Astrocyte (in vitro differentiated cells and primary cell): ENCODE measurements around the gene FAM222A. TPM values are rescaled to one million over a fixed set of nuclear protein-coding genes. Genes with fewer than 3 reads are reported as not detected.
A peak's percentile ranks its signal among the peaks of the same experiment; 100 is the strongest.

Experiments used
- DNase-seq: peaks from one replicate; pipeline ENCODE4 v3.0.0-alpha.2; 2010; ENCODE audit warnings: low read depth
- FAIRE-seq: peaks from 2 replicates; lab custom pipeline; 2011; peaks lifted over from hg19 to GRCh38; lab: Jason Lieb, UNC
- H2AFZ ChIP-seq: 2 replicates; pipeline ENCODE4 v1.6.0; 2012; ENCODE audit warnings: low read depth, low read length, inconsistent platforms
- H3K27ac ChIP-seq: 2 replicates; pipeline ENCODE4 v1.5.1; 2011; ENCODE audit warnings: low read depth, low read length, inconsistent platforms
- H3K27me3 ChIP-seq: 2 replicates; pipeline ENCODE4 v1.6.0; 2011; ENCODE audit warnings: low read length, inconsistent platforms; ENCODE audit not compliant: insufficient read depth
- H3K36me3 ChIP-seq: 2 replicates; pipeline ENCODE4 v1.5.1; 2011; ENCODE audit warnings: low read length, inconsistent platforms; ENCODE audit not compliant: insufficient read depth
- H3K4me1 ChIP-seq: 2 replicates; pipeline ENCODE4 v1.5.1; 2011; ENCODE audit warnings: low read length, inconsistent platforms; ENCODE audit not compliant: insufficient read depth
- H3K4me2 ChIP-seq: 2 replicates; pipeline ENCODE4 v1.6.0; 2012; ENCODE audit warnings: low read length, inconsistent platforms
- H3K4me3 ChIP-seq: 2 replicates; pipeline ENCODE4 v1.5.1; 2011; ENCODE audit warnings: low read depth, mild to moderate bottlenecking, low read length, inconsistent platforms; ENCODE audit not compliant: insufficient read depth
- H3K79me2 ChIP-seq: 2 replicates; pipeline ENCODE4 v1.6.0; 2012; ENCODE audit warnings: mild to moderate bottlenecking, low read length, inconsistent platforms; ENCODE audit not compliant: insufficient read depth
- H3K9ac ChIP-seq: 2 replicates; pipeline ENCODE4 v1.6.0; 2012; ENCODE audit warnings: mild to moderate bottlenecking, low read length, inconsistent platforms
- H3K9me3 ChIP-seq: 2 replicates; pipeline ENCODE4 v1.5.1; 2012; ENCODE audit warnings: low read depth, mild to moderate bottlenecking, low read length, inconsistent platforms; ENCODE audit not compliant: insufficient read depth
- H4K20me1 ChIP-seq: 2 replicates; pipeline ENCODE4 v1.6.0; 2012; ENCODE audit warnings: low read length, inconsistent platforms; ENCODE audit not compliant: insufficient read depth
- H3K27ac Mint-ChIP-seq: one replicate; pipeline ENCODE4 v1.8.0; 2021; ENCODE audit warnings: mild to moderate bottlenecking, mixed read lengths; ENCODE audit not compliant: unreplicated experiment
- H3K27me3 Mint-ChIP-seq: one replicate; pipeline ENCODE4 v1.8.0; 2021; ENCODE audit warnings: low read depth, mixed read lengths; ENCODE audit not compliant: unreplicated experiment
- H3K36me3 Mint-ChIP-seq: one replicate; pipeline ENCODE4 v1.8.0; 2021; ENCODE audit warnings: low read depth, mixed read lengths; ENCODE audit not compliant: unreplicated experiment
- H3K4me1 Mint-ChIP-seq: one replicate; pipeline ENCODE4 v1.8.0; 2021; ENCODE audit warnings: low read depth, mixed read lengths; ENCODE audit not compliant: unreplicated experiment
- H3K4me3 Mint-ChIP-seq: one replicate; pipeline ENCODE4 v1.8.0; 2021; ENCODE audit warnings: mild to moderate bottlenecking, moderate library complexity, mixed read lengths; ENCODE audit not compliant: unreplicated experiment
- H3K9me3 Mint-ChIP-seq: one replicate; pipeline ENCODE4 v1.8.0; 2021; ENCODE audit warnings: mild to moderate bottlenecking, mixed read lengths; ENCODE audit not compliant: unreplicated experiment
- CTCF ChIP-seq: IDR thresholded peaks from 2 replicates; pipeline ENCODE4 v1.5.1; 2011; ENCODE audit warnings: low read depth, mild to moderate bottlenecking, inconsistent platforms, low read length, moderate library complexity; ENCODE audit not compliant: insufficient read depth
- EZH2 ChIP-seq: IDR thresholded peaks from 2 replicates; pipeline ENCODE4 v1.6.1; 2012; ENCODE audit warnings: mild to moderate bottlenecking, low read length, inconsistent platforms; ENCODE audit not compliant: insufficient read depth
- total RNA-seq: library from RNA; stranded (reverse); gene quantifications from 2 replicates; pipeline ENCODE4 v1.2.1, GENCODE V29; 2021

The FAM222A gene
- total RNA-seq, 1 donor from 2014 or later = 1.2 TPM

DNA sequence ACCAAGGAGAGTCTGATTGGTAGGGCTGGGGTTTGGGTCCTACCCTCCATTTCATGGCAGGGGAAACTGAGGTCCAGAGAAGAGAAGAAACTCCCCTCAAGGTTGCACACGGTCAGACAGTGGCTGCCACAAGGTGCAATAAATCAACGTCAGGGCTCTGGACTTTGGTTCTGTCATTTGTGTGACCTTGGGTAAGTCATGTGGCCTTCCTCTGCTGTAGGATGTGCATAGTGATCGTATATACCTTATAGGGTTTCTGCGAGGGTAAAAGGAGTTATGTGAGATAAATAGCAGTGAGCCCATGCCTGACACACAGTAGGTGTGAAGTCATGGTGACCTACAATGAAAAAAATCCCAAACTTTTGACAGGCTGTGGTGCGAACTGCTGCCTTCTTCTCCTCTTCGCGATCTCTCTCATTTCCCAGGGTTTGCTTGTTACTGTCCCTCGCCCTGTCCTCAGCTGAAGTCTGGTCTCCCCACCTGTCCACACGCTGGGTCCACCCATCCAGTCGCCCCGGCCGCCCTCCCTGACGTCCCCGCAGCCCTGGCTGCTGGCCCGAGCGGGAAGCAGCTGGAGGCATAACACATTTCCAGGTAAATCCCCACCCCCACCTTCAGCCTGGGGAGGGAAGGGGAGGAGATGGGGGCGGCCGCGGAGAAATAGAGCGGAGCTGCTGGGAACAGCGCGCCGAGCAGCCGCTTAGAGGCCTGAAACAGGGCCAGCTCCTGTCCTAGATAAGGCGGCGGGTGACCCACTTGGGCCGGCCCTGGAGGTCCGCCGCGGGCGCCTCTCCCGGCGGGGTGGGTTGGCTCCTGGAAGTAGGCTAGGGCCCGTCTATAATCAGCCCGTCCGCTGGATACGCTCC lies 1.8 kb upstream of the FAM222A start:
- Histone ChIP-seq H2AFZ (no peak overlapping the region), H3K27ac (no peak overlapping the region), H3K4me3 (no peak overlapping the region), H3K36me3 (no peaks in the 10 kb centered on the region), H3K79me2 (no peaks in the 10 kb centered on the region), H3K9ac (no peak overlapping the region), H3K4me1 (peaks cover 3% of the 10 kb centered on the region), H3K9me3 (no peaks in the 10 kb centered on the region), H3K27me3 (peaks cover 33% of the 10 kb centered on the region), H3K4me2 (no peak overlapping the region), H4K20me1 (peaks cover 19% of the 10 kb centered on the region)
- Mint-ChIP-seq H3K9me3 (no peaks in the 10 kb centered on the region), H3K27ac (no peak overlapping the region), H3K4me3 (no peak overlapping the region), H3K4me1 (no peaks in the 10 kb centered on the region), H3K36me3 (no peaks in the 10 kb centered on the region), H3K27me3 (peaks cover 16% of the 10 kb centered on the region)
- FAIRE-seq (no peak), DNase-seq (no peak)
- TF ChIP-seq EZH2 = no peak
- no peak for TF ChIP-seq CTCF

DNA sequence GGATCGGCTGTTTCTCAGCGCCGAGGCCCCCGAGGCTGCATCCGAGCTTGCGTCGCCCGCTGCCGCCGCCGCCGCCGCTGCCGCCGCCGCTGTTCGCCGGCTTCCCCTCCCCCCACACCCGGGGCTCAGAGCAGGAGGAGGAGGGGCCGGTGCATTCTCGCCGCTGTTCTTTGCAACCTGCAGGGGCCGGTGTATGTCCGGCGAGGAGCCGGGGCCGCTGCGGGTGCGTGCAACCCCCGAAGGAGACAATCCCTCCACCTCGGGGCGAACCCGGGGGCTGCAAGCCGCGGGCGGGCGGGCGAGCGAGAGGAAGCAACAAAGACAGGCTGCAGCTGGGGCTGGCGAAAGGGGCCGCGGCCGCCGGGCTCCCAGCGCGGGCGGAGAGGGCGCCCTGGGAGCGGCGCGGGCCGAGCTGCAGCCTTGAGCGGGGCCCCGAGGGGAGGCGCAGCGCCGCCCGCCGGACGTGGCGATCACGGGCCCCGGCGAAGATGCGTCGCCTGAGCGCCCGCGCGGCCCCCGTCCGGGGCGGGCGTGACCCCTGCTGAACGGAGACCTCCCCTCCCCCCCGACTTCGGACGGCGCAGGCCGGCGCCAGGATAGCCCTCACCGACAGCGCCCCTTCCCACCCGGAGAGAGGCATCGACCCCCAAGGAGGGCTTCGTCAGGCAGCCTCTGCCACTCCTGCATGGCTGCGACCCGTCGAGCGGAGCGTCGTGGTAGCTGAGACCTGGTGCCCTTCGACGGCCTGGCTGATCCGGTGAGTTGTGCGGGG lies 702 bp downstream of the FAM222A start:
- H3K27me3 ChIP-seq = peaks cover 53% of the 10 kb centered on the region
- H3K4me1 ChIP-seq = peaks cover 3% of the 10 kb centered on the region
- no peak overlapping the region for H3K27ac ChIP-seq
- DNase-seq (peak; percentile 12), FAIRE-seq (no peak)
- H2AFZ ChIP-seq = peak overlapping the region; percentile 52
- peaks cover 2% of the 10 kb centered on the region for H3K4me1 Mint-ChIP-seq
- no peak overlapping the region for H3K27ac Mint-ChIP-seq
- H3K9me3 Mint-ChIP-seq = no peaks in the 10 kb centered on the region
- peak overlapping the region; percentile 18 for H3K9ac ChIP-seq
- no peaks in the 10 kb centered on the region for H3K79me2 ChIP-seq
- H3K4me2 ChIP-seq = peak overlapping the region; percentile 84
- H3K4me3 ChIP-seq = peak overlapping the region; percentile 51
- H3K36me3 ChIP-seq = no peaks in the 10 kb centered on the region
- H3K4me3 Mint-ChIP-seq = no peak overlapping the region
- no peak for TF ChIP-seq EZH2
- TF ChIP-seq CTCF = no peak
- H3K9me3 ChIP-seq = no peaks in the 10 kb centered on the region
- no peaks in the 10 kb centered on the region for H3K36me3 Mint-ChIP-seq
- H4K20me1 ChIP-seq = peaks cover 28% of the 10 kb centered on the region
- peaks cover 28% of the 10 kb centered on the region for H3K27me3 Mint-ChIP-seq
